AG04450 (cell line): ENCODE data around the gene HOXB9. TPM values are rescaled to one million over a fixed set of nuclear protein-coding genes. Genes with fewer than 3 reads are reported as not detected.

ENCODE experiments used
- CTCF ChIA-PET: fragments of 300-600, 350-600 bp; formaldehyde crosslinking; extraction: SDS; loops from one replicate; lab custom pipeline; 2022; ENCODE audit warnings: antibody characterized with exemption, inconsistent platforms; lab: Charles Lee
- POLR2A ChIA-PET: fragments of 350-600 bp; formaldehyde crosslinking; extraction: SDS; loops from one replicate; lab custom pipeline; 2021; ENCODE audit warnings: antibody characterized with exemption, inconsistent platforms; lab: Yijun Ruan, JAX
- DNase-seq: peaks from one replicate; pipeline ENCODE4 v3.0.0-alpha.2; 2011; ENCODE audit warnings: low read depth, low spot score
- H3K27ac ChIP-seq: one replicate; pipeline ENCODE4 v1.5.1; 2012; ENCODE audit warnings: low read depth, low read length, control low read depth
- H3K27me3 ChIP-seq: one replicate; pipeline ENCODE4 v1.6.0; 2012; ENCODE audit warnings: low read length; ENCODE audit not compliant: control insufficient read depth, insufficient read depth
- H3K4me3 ChIP-seq: 2 replicates; pipeline ENCODE4 v1.5.1; 2011; ENCODE audit warnings: mild to moderate bottlenecking, low read depth, low read length, control low read depth
- H3K9me3 ChIP-seq: 2 replicates; pipeline ENCODE4 v1.5.1; 2012; ENCODE audit warnings: low read length; ENCODE audit not compliant: control insufficient read depth, insufficient read depth
- CTCF ChIP-seq: IDR thresholded peaks from 2 replicates; pipeline ENCODE4 v1.5.1; 2011; ENCODE audit warnings: low read depth, low read length, control low read depth, inconsistent platforms
- polyA plus RNA-seq: library from polyadenylated mRNA; depleted of rRNA; stranded (reverse); fragments of >200 nt; gene quantifications from 2 replicates; pipeline ENCODE4 v1.2.3, GENCODE V29; 2011

HOXB9 gene
- polyA plus RNA-seq, 1 experiment, result 0.02 TPM

GRCh38 chr17:48610282-48611211 is 15.6 kb downstream of the HOXB9 start, which contains the start of gene HOXB7:
HOXB7 (minus strand) TSS chr17:48611017; CDS start chr17:48610918, 99 bp downstream.
- peaks cover 4% of the 10 kb centered on the region; the same call in 1 of the 2 replicates for H3K9me3 ChIP-seq
- TF ChIP-seq CTCF, result no peak
- H3K4me3 ChIP-seq, result peak within 1 kb of the TSS; percentile 67
- ChIA-PET CTCF (interaction anchor here (0.8 to 0.9 kb wide), 2 partner anchors 17 to 258 kb away, joined by 5 read pairs; partner anchors contain the start of gene HOXB5), POLR2A (interaction anchor here (0.6 to 1.0 kb wide), 6 partner anchors 10 to 181 kb away, joined by 3 to 5 read pairs (median 4); no protein-coding TSS in a partner anchor)
- DNase-seq, result no peak
- H3K27me3 ChIP-seq, result peaks cover 20% of the 10 kb centered on the region
- peak within 1 kb of the TSS; percentile 80 for H3K27ac ChIP-seq

- CTCF ChIA-PET, result interaction anchor here (0.6 to 0.9 kb wide), 3 partner anchors 16 to 347 kb away, joined by 3 to 5 read pairs (median 5); partner anchors contain the start of gene HOXB5
- peaks cover 4% of the 10 kb centered on the region; the same call in 1 of the 2 replicates for H3K9me3 ChIP-seq
- no peak for DNase-seq
- POLR2A ChIA-PET, result interaction anchor here (0.6 to 1.0 kb wide), 4 partner anchors 12 to 181 kb away, joined by 3 to 5 read pairs (median 4); no protein-coding TSS in a partner anchor
- H3K4me3 ChIP-seq, result peak overlapping the region; percentile 67
- H3K27me3 ChIP-seq, result peaks cover 13% of the 10 kb centered on the region
- peak overlapping the region; percentile 31 for H3K27ac ChIP-seq
- TF ChIP-seq CTCF, result no peak
These were observed 16.3 kb downstream of the HOXB9 start for GRCh38 chr17:48609759-48610281.

DNA sequence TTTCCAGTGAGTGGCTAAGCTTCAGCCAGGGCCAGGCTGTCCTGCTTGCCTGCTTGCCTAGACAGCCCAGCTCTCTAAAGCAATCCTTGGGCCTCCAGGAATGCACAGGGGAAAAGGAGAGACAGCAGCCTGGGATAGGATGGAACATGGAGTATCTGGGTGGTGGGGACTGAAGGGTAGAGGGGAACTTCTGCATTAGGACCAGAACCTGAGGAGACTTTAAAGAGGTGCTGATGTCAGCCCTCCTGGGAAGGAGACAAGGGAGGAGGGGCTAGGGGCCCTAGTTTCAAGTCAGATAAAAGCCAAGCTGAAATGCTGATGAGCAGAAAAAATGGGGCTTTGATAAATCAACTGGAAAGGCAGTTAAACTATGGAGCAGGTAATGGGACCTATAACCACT is 17.1 kb downstream of the HOXB9 start:
- H3K27me3 ChIP-seq, result peaks cover 6% of the 10 kb centered on the region
- TF ChIP-seq CTCF, result no peak
- peaks cover 4% of the 10 kb centered on the region; the same call in 1 of the 2 replicates for H3K9me3 ChIP-seq
- CTCF ChIA-PET, result interaction anchor here (0.6 to 1.2 kb wide), 3 partner anchors 195 to 346 kb away, joined by 3 to 4 read pairs (median 3); no protein-coding TSS in a partner anchor
- DNase-seq, result no peak
- peak overlapping the region; percentile 11 for H3K27ac ChIP-seq
- peak overlapping the region; percentile 20; the same call in 1 of the 2 replicates for H3K4me3 ChIP-seq
- POLR2A ChIA-PET, result interaction anchor here (0.6 to 1.1 kb wide), 2 partner anchors 22 to 199 kb away, joined by 3 to 4 read pairs; no protein-coding TSS in a partner anchor

- no peak for DNase-seq
- TF ChIP-seq CTCF, result no peak
- no peak overlapping the region for H3K27ac ChIP-seq
- H3K4me3 ChIP-seq, result no peak overlapping the region
- ChIA-PET CTCF (interaction anchor here (0.6 to 1.2 kb wide), 3 partner anchors 196 to 270 kb away, joined by 3 to 4 read pairs (median 3); no protein-coding TSS in a partner anchor), POLR2A (interaction anchor here (1.1 kb wide), 1 partner anchor 21 kb away, joined by 4 read pairs; no protein-coding TSS in a partner anchor)
- peaks cover 4% of the 10 kb centered on the region for H3K27me3 ChIP-seq
- H3K9me3 ChIP-seq, result peaks cover 4% of the 10 kb centered on the region; the same call in 1 of the 2 replicates
These were observed 17.7 kb downstream of the HOXB9 start for GRCh38 chr17:48608494-48608834.
